HG02938 (cell line): ENCODE data around the gene KCNJ15.
A peak's percentile ranks its signal among the peaks of the same experiment; 100 is the strongest.

Source experiments
- ATAC-seq: cut with Tn5 transposase; IDR thresholded peaks from one replicate; pipeline ENCODE4 v1.9.1; 2021; ENCODE audit warnings: mild to moderate bottlenecking, moderate library complexity; ENCODE audit not compliant: unreplicated experiment

KCNJ15 gene

DNA sequence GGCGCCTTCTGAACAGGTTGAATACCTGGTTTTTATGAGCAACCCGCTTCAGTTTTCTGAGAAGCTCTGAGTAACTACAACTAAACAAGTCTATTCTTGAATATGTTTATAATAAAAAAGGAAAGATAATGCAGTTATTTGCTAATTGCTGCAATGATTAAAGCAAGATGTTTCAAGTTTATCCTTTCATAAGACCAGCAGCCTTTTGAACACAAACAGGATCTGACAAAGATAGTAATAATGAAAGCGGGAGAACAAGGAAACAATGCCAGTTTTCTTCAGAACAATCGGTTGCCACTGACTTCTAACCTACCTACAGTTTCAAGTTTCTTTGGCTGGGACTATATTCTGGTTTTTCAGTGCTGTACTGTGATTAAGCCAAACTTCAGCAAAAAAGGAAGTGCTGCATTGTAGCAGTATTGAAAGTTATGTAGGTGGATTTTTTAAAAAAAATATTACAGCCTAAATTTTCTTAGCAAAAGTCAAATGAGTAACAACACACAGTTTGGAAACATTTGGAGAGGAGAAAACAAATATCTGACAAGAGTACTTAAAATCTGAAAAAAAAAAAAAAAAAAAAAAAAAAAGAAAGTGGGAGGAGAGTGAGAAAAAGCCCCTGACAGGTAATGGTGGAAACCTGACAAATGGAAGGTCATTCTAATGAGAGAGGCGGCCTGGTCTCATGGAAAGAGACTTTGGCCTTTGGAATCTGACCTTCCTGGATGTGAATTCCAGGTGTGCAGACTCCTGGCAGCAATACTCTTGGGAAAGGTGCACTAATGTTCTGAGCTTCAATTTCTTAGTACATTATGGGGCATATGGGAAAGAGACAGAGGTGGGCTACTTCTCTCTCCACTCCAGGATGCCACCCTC is 11.4 kb downstream of the KCNJ15 start:
- peak; percentile 44 for ATAC-seq

DNA sequence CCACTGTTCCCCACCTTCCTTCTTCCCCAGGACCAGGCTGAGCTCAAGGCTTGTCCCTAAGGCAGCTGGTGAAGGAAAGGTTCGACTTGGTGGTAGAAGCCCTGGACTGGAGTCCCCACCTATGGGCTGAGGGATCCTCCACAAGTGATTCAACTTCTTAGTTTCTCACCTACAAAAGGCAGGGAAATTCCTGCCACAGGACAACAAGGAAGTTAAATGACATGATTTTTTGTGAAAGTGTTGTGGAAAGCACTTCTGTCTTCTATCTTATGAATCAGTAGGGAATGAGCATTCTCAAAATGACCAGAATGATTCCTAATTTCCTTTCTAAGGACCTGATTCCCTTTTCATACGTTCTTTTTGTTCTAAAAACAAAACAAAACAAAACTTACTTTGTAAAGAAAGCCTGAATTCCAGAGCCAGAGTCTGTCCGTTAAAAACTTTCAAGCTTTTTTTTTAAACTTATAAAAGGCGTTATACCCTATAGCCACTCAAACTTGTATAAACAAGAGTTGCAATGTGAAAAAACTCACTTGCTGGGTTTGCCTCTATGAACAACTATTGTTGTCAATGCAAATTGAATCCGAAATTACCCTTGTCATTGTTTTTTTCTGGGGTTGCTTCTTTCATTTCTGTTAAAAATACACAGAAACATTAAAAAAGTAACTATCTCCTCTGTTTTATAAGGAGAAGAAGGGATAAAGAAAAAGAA is 12.2 kb downstream of the KCNJ15 start:
- ATAC-seq: peak; percentile 43

DNA sequence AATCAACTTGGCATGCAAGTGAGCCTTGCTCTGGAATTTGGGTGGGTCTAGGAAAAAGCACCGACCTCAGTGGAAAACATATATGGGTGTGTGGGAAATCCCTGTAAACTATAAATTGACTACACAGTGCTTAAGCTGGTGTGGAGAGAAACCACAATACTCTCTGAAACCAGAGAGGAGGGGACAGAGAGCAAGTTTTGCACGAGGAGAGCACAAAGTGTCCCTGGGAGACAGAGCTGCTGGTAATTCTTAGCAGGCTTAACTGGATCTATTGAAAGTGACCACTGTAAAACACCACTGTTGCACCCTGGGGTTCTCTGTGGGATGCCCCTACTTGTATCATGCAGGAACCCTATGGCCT is 12.8 kb downstream of the KCNJ15 start:
- ATAC-seq: peak; percentile 80

DNA sequence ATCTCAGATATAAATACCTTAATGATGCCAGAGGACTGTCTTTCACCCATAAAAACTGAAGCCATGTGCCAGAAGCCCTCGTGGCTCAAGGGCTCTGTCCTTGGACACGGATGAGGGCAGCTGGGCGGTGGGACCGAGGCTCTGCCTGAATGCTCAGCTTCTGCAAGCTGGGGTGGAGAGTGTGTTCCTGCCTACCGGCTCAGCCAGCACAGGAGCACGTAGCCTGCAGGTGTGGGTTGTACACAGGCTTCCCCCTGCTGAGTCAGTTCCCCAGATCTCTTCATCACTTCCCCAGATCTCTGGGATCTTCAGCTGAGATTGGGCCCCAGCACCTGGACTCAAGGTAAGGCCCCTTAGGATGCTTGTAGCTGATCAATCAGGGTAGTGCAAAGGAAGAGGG is 15.4 kb downstream of the KCNJ15 start:
- ATAC-seq: no peak

DNA sequence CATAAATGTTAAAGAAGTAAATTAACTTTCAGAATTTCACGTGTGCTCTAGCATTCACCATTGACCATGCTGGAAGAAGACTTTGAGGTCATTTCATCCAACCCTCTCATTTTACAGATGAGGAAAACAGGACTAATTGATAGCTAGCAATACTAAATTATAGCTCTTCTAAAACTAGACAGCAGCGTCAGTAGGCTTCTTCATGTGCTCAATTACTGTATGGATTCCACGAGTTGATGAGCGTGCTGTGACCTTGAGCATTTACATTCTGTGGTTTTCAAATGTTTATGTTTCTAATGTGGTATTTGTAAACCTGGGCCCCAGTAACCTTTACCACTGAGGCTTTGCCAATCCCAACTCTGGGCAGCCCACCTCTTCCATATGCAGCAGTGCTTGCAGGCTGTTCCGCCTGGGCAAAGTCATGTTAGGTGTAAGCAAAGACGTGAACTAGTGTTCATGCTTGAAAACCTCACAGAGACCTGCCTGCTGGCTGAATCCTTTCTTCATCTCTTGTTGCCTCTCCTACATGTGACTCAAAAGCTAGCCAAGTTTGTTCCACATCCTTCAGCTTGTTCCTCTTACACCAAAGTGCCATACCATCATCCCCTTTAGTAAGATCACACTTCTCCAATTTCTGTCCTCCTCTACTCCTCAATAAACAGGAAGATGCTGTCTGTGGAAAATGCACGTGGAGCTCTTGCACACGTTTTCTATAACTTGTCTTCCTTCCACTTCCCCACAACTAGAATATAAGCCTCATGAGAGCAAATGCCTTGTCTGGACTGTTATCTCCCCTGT is 17.2 kb downstream of the KCNJ15 start:
- no peak for ATAC-seq

DNA sequence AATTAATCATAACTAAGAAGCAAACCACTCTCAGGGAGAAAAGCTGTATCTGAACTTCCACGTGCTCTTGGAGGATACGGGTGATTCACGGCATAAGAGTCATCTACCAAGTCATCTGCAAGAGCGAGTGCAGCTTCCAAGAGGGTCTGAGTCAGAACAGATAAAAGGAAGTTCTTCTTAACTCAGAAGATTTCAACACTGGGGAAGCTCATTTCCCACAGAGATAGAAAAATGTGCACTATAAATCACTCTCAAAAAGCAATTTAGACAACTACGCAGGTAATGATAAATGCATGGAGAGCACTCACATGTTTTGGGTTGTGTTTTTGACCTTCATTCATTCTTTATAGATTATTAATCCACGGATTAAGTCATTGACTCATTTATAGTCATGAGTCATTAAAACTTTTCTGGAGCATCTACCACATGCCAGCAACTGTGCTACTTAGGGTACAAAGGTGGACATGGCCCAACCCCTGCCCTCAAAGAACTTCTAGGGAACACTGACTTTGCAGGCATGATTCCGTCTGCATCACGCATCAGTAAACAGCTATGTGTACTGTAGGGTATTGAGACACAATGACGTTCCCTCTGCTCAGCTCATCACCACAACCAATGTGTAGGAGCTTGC is 20.8 kb downstream of the KCNJ15 start:
- no peak for ATAC-seq

DNA sequence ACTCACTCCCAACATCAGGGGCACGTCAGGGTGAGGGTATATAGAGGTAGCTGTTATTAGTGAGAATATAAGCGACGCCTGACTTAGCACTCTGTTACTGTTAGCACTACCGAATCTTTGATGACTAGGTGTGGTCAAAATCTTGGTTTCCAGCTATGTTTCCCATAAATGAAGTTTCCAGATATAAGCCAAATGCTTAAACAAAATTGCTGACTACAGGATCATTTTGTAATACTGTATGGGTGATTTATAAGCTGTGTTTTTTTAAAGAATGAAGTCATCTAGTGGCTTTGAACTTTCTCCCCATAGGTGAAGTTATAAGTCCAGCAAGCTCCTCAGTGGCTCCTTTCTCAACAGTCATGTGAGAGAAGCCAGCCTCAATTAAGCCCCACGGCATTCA is 23.7 kb downstream of the KCNJ15 start:
- no peak for ATAC-seq

DNA sequence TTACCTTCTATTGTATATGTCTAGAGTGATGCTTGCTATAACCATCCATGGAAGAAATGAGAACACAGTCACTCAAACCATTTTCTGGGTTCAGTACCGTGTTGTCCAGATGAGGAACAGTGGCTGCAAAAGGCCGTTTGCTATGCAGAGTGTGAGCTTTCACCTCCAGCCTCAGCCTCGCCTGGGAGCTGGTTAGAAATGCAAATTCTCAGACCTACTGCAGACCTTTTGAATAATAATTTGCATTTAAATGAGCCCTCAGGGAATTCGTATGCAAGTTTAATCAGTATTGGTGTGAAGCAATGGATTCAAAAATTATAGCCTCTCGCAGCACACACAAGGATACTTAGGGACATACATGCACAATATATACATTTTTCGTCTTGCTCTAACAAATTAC is 24.1 kb downstream of the KCNJ15 start:
- ATAC-seq: no peak

DNA sequence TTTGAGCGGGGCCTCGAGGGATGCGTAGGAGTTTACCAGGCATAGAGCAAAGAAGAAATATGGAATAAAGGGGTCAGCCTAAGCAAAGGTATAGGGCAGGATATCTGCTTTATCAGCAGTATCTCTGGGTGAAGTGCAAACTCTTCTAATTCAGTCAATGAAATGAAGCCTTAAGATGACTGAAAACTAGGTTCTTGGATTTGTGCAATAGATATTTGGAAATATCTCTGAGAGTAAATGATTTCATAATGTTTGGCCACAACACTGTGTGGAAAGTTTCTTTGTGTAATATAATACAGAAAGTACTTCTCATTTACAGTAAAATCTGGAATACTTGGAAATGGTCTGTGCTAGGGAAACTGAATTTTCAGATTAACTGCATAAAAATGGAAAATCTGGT is 26.1 kb downstream of the KCNJ15 start:
- no peak for ATAC-seq

DNA sequence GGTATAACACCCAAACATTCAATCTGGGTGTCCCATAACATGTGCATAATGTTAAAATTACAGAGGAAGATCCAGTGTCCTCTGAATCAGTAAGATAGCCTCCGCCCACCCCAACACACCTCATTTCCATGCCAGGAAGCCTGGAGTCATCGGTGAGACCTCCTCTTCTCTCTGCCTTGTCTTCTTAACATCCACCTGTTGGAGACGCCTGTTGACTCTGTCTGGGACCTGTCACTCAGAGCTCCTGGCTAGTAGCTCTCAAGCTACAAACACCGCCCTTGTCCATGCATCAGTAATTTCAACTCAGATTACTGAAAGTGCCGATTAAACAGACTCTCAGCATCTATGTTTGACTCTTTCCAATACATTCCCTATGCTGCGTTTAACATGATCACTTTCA is 27.4 kb downstream of the KCNJ15 start:
- no peak for ATAC-seq

DNA sequence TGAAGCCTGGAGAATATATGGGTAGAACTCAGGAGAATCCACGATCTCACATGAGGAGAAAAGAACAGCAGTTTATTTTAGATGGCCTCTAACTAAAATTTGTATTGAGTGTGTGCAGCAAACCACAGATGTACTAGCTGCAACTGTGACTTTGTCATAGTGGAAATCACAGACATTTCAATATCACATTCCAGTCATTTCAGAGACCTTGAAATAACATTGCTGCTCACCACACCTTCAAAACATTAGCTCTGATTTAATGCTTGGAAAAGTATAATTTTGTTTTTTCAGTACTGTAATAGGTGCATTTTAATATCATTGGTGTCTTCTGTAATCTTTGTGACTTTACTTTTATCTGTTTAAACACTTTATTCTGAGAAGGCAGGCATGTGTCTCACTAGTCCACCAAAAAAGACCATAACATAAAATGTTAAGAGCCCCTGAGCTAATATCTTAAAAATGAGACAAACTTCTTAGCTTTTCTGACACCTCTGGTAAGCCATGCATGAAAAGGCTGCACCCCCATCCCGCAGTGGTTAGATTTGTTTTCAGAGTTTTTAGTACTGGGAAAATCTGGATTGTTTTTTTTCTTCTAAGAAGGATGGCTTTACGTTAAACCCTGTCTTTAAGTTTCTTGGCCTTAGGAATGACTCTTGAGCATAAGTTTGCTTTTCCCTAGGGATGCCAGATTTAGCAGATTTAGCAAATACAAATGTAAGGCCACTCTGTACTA is 30.1 kb downstream of the KCNJ15 start:
- no peak for ATAC-seq

DNA sequence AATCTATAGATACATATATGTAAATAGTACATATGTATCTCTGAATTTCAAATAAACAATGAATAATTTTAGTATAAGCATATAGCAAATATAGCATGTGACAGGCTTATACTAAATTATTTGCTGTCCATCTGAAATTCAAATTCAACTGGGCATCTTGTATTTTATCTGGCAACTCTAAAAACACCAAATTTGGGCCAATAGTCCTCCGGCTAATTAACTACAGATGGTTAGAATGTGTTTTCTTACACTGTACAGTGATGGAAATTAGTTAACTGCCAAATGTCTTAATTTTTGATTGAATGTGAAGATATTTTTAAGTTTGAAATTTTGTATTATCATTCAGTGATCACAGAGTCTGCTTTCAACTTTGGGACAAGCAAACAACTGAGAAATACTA is 30.7 kb downstream of the KCNJ15 start:
- no peak for ATAC-seq

DNA sequence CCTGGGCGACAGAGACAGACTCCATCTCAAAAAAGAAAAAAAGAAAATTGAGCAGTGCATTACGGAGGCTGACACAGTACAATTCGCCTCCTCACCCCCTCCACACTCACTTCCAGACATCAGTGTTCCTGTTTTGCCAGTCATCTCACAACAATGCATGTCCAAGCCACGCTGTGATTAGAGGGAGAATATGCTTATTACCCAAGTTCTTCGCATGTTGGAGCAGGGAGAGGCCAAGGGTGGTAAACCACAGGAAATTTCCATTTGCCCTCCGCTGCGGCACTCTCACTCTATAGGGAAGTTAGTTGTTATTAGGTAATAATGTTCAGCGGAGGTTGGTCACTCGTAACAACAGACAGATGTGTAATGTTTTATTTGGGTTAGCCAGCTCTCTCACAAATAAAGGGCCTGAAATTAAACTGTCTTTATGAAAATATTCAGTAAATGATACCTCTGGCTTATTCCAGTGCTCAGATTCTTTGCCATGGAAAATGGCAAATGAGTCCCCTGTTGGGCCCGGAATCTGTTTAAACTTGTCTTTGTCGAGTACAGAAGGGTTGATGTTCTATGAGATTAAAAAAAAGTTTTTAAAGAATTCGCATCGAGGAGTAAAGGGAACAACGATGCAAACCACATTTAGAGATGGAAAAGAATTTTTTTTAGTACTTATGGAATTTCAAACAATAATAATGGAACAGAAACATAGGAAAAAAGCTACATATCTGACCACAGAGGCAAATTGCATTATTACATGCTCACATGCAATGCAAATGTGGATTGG is 33.1 kb downstream of the KCNJ15 start:
- no peak for ATAC-seq

DNA sequence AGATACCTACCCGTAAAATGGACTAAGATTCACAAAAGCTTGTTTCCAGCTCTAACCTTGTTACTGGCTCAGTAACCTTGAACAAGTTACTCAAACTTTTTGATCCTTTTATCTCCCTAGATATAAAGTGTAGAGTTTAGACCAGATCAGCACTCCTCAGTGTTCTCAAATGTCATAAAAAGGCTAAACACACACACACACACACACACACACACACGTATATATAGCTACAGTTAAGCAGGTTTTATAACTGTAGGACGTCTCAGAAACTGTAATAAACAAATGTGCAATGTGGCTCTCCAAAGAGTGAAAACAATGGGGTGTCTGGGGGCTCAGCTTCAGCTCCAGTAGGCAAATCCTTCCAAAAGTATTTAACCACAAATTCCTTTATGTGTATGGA is 34.0 kb downstream of the KCNJ15 start:
- no peak for ATAC-seq

DNA sequence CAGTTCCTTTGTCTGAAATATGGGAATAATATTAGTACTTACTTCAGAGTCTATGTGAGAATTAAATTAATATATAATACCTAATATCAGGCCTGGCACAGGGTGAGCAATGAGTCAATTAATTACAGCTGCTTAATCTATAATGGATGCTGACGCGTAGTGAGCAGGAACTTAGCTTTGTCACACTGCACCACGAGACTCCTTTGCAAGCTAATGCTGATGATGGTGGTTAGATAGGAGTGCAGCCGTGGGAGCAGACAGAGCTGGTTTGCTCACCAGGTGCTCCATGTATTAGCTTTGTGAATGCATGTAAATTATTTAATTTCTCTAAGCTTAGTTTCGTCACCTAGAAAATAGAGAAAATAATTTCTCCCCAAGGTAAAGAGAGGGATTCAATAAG is 35.1 kb downstream of the KCNJ15 start:
- ATAC-seq: no peak

DNA sequence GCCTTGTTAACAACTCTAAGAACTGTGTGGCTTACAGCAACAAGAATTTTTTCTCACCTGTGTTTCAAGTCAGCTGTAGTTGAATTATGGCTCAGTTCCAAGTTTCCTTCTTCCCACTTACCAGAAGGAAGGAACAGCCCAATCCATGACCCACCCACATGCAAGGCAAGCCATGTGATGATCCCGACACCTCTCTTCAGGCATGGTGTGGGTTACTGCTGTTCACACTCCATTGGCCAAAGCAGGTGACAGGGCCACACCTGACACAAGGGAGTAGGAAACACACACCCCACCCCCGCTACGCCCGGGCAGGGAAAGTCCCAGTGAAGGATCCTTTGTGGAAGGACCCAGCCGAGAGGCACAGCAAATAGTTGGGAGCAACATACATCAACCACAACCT is 36.3 kb downstream of the KCNJ15 start:
- ATAC-seq: no peak

DNA sequence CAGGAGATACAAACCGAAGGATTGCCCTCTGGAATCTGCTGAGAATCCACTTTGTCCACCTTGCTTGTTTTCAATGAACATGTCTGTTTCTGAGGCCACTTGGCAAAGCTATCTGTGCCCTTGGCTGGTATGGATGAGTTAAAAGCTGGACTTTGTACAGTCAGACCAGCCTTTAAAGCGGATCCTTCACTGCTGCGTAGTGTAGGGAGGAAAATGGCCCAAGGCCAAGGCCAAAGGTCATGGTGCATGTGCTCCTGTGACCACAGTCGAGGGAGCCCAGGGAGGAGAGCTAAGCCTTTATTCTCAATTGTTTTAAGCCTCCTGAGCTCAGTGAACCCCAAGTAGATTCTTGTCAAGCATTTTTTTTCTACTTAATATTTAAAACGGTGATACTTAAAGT is 37.0 kb downstream of the KCNJ15 start:
- no peak for ATAC-seq

DNA sequence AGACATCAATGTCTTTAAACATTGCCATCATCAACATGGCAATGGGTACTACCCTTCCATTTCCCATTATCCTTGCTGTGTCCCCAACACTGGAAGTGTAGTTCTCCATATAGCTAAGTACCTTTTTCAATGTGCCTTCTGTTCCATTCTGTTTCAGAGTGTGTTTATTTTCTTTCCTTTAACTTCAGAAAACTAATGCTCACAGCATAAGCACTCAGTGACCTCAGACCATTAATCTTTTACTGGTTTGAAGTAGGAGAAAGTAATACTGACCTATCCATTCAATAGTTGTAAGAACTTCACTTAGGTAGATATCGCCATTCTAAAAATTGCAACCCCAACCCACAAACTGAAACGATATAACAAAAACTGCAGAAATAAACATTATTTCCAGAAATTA is 37.8 kb downstream of the KCNJ15 start:
- ATAC-seq: no peak

DNA sequence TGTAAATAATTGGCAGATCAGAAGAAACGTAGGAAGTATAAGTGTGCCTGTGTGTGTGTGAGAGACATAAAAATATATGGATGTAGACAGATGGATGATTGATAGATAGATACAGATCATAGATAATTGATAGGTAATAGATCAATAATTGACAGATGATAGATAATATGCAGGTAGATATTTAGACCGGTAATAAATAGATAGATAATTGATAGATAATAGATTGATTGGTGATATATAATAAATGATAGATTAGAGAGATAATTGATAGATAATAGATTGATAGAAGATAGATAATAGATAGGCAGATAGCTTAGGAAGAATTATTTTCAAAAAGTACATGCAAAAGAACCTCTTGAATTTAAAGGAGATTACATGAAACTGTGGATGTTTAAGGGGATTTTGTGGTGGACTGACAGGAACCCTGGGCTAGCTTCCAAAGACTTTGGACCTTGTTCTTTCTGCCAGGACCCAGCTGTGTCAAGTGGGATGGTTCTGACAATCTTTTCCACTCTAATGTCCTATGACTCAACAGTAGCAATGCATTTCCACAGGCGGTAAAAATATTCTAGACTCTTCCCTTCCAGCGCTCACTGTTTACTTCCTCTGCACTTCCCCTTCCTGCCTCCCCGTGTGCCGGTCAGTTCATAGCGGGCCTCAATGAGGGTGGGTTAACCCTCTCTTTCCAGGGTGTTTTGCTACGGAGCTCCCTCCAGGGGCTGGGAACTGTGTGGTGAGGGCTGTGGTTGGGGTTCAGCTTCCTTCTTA is 39.4 kb downstream of the KCNJ15 start:
- no peak for ATAC-seq
